Astrocyte (in vitro differentiated cells and primary cell): Measurements from ENCODE around the gene DSCAM.

Experiments used
- CTCF ChIP-seq: IDR thresholded peaks from 2 replicates; pipeline ENCODE4 v1.5.1; 2011; ENCODE audit warnings: low read depth, mild to moderate bottlenecking, inconsistent platforms, low read length, moderate library complexity; ENCODE audit not compliant: insufficient read depth
- EZH2 ChIP-seq: IDR thresholded peaks from 2 replicates; pipeline ENCODE4 v1.6.1; 2012; ENCODE audit warnings: mild to moderate bottlenecking, low read length, inconsistent platforms; ENCODE audit not compliant: insufficient read depth

- TF ChIP-seq EZH2 (no peak), CTCF (no peak)
Observed at GRCh38 chr21:40732253-40733023, 114.5 kb downstream of the DSCAM start.
